ENCODE results near the gene ENDOD1. TPM values are rescaled to one million over a fixed set of nuclear protein-coding genes. Genes with fewer than 3 reads are reported as not detected.

ENDOD1 gene
- polyA plus RNA-seq, 2 of the 4 experiments (the other 2 are of a cell fraction) = 8.3 to 8.8 TPM

- 70% methylated on average over 8 of the region's 8 CpGs for WGBS (ENCODE audit: missing lambda C conversion rate)
- Histone ChIP-seq H3K4me2 (no peak overlapping the region), H3K9me3 (no peaks in the 10 kb centered on the region), H3K4me3 (no peak overlapping the region), H3K27ac (no peak overlapping the region), H3K4me1 (no peaks in the 10 kb centered on the region)
- TF ChIP-seq USF2 (IDR thresholded peaks at IDR 0.05) = no peak
- TF ChIP-seq HOXB13 (CRISPR knock-in tag; IDR thresholded peaks at IDR 0.05; ENCODE audit: low read depth) = no peak
- no peak for TF ChIP-seq JUNB (IDR thresholded peaks at IDR 0.05)
- no peak for TF ChIP-seq CTCF (IDR thresholded peaks at IDR 0.05)
- no peak for TF ChIP-seq ZSCAN20 (CRISPR knock-in tag; IDR thresholded peaks at IDR 0.05)
- no peak for TF ChIP-seq REST (IDR thresholded peaks at IDR 0.05)
- TF ChIP-seq PBX3 (IDR thresholded peaks at IDR 0.05) = no peak
- TF ChIP-seq JUN (IDR thresholded peaks at IDR 0.05) = no peak
- TF ChIP-seq CBX8 (IDR thresholded peaks at IDR 0.05) = no peak
- no peak for TF ChIP-seq NFE2L2 (conservative IDR thresholded peaks at IDR 0.05; ENCODE audit: low read length)
- TF ChIP-seq HES2 (IDR thresholded peaks at IDR 0.05) = no peak
- no peak for TF ChIP-seq BCL3 (IDR thresholded peaks at IDR 0.05)
- no peak for TF ChIP-seq HEYL (CRISPR knock-in tag; IDR thresholded peaks at IDR 0.05)
- TF ChIP-seq RAD21 (conservative IDR thresholded peaks at IDR 0.05 in 1 of 2, IDR thresholded peaks at IDR 0.05 in 1 of 2) = no peak
- TF ChIP-seq TFCP2L1 (CRISPR knock-in tag; IDR thresholded peaks at IDR 0.05) = no peak
- TF ChIP-seq NR3C1 (IDR thresholded peaks at IDR 0.05) = no peak
- FAIRE-seq (no peak), DNase-seq (ENCODE audit: low read depth in 1 of 2, low spot score in 1 of 2) (no peak), ATAC-seq (no peak)
- POLR2A ChIA-PET = no interaction called here
- CTCF ChIA-PET = interaction anchor here (0.7 to 0.8 kb wide), 2 partner anchors 10 to 97 kb away, joined by 3 read pairs; no protein-coding TSS in a partner anchor
These were observed 31.7 kb upstream of the ENDOD1 start for GRCh38 chr11:95057959-95058358.

GRCh38 chr11:95058621-95059020 is 31.0 kb upstream of the ENDOD1 start:
- CTCF ChIA-PET = interaction anchor here (0.7 to 0.8 kb wide), 2 partner anchors 9 to 96 kb away, joined by 3 read pairs; no protein-coding TSS in a partner anchor
- TF ChIP-seq KDM1A (IDR thresholded peaks at IDR 0.05; ENCODE audit: low read depth) (no peak), ZNF302 (CRISPR knock-in tag; IDR thresholded peaks at IDR 0.05) (no peak), TFCP2L1 (CRISPR knock-in tag; IDR thresholded peaks at IDR 0.05) (no peak), CBX8 (IDR thresholded peaks at IDR 0.05) (no peak), E2F6 (IDR thresholded peaks at IDR 0.05; ENCODE audit: borderline replicate concordance, low read depth) (no peak), CEBPB (IDR thresholded peaks at IDR 0.05) (no peak), KDM5A (IDR thresholded peaks at IDR 0.05) (no peak), FOSL2 (IDR thresholded peaks at IDR 0.05) (no peak), FOSL2 (CRISPR knock-in tag; IDR thresholded peaks at IDR 0.05) (no peak), NR3C1 (IDR thresholded peaks at IDR 0.05) (no peak)
- no peak overlapping the region for H3K4me2 ChIP-seq
- H3K4me1 ChIP-seq = no peaks in the 10 kb centered on the region
- POLR2A ChIA-PET = no interaction called here
- H3K27ac ChIP-seq = no peak overlapping the region
- 45% methylated on average over 1 of the region's 1 CpG for WGBS (ENCODE audit: missing lambda C conversion rate)
- ATAC-seq (no peak), FAIRE-seq (no peak), DNase-seq (ENCODE audit: low read depth in 1 of 2, low spot score in 1 of 2) (no peak)
- no peak overlapping the region for H3K4me3 ChIP-seq
- no peaks in the 10 kb centered on the region for H3K9me3 ChIP-seq

Measured in A549 (cell line).